ENCODE results near the gene GPR4.

GPR4 gene

DNA sequence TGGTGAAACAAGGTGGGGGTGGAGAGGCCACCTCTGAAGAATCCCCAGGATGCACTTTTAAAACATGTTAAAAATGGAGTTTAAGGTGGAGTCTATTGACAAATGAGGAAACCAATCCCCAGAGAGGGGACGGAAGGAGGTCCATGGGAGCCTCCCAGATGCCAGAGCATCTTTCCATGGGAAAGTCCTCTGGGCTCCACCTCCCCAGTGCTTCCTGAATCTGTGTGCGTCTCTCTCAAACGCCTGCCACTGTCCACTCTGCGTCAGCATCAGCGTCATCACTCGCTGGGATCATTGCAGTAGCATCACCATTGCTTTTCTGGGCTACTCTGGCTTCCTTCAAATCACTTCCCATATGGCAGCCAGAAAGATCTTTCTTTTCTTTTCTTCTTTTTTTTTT, 6.2 kb downstream of the GPR4 start:
- no peak for DNase-seq
- intact Hi-C loops (cut with DNase I), result no loop called here

DNA sequence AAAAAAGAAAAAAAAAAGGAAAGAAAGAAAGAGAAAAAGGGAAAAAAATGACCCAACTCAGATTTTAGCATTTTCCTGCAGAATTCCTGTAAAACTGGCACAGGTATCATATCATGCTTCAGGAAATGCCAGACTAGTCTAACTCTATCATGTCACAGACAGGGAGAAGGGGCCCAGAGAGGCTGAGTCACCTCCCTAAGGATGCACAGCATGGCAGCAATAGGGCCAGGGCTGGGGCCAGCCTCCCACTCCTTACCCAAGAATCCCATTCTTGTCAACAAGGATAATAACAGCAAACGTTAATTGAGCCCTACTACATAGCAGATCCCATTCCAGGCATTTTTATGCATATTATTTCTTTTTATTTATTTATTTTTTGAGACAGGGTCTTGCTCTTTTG, 8.5 kb downstream of the GPR4 start:
- no peak for DNase-seq
- intact Hi-C loops (cut with DNase I), result no loop called here

DNA sequence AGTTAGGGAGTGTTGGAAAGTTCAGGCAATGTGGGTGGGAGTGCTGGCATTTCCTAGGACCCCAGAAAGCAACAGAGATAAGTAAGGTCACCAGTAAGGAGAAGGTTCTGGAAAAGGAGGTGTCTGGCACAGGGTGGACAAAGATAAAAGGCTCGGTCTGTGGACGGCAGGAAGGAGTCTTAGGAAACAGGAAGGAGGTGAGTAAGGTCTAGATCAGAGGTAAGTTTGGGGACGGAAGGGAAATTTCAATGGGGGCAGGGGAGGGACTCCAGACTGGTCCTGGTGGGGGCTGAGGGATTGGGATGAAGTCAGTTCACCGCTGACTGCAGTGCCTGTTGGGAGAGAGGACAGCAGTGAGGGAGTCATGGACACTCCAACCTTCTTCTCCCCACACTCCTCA, 9.6 kb downstream of the GPR4 start:
- intact Hi-C loops (cut with DNase I), result no loop called here
- no peak for DNase-seq

DNA sequence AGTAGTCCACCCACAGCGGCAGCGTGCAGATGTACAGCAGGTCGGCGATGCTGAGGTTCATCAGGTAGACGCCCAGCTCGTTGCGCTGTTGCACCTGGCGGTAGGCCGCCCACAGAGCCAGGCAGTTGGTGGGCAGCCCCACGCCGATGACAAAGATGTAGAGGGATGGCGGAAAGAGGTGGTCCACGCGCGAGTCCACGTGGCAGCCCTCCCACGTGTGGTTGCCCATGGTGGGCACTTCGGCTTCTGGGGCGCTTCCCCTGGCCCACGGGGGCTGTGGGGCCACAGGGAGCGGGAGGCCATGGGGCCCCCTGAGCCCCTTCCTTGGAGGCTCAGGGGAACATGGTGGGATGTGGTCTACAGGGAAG, 10.4 kb downstream of the GPR4 start:
- intact Hi-C loops (cut with DNase I), result no loop called here

DNA sequence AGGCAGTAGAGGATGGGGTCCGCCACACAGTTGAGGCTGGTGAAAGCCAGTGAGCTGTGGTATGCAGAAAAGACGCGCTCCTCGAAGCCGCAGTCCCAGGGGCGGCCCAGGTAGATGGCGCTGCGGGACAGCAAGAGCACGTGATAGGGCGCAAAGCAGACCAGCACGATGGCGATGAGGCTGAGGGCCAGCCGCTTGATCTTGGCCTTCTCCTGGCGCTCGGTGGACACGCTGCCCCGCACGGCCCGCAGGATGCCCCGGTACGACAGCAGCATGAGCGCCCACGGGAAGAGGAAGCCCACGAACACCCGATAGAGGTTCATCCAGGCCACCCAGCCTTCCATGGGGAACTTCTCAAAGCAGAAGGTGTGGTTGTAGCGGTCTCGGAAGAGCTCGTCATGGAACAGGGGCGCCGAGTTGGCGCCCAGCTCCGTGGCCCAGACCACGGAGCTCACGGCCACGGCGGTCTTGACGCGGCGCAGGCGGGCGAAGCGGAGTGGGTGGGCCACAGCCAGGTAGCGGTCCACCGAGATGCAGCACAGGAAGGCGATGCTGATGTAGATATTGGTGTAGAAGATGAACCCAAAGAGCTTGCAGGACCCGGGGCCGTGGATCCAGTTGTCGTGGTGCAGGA, 10.9 kb downstream of the GPR4 start:
- peak in 38 of 42 donors; percentile 9 to 70 (median 40) for DNase-seq
- intact Hi-C loops (cut with DNase I), result no loop called here

More for the DNA sequence above, 10.4 kb downstream of the GPR4 start:
- no peak for DNase-seq

DNA sequence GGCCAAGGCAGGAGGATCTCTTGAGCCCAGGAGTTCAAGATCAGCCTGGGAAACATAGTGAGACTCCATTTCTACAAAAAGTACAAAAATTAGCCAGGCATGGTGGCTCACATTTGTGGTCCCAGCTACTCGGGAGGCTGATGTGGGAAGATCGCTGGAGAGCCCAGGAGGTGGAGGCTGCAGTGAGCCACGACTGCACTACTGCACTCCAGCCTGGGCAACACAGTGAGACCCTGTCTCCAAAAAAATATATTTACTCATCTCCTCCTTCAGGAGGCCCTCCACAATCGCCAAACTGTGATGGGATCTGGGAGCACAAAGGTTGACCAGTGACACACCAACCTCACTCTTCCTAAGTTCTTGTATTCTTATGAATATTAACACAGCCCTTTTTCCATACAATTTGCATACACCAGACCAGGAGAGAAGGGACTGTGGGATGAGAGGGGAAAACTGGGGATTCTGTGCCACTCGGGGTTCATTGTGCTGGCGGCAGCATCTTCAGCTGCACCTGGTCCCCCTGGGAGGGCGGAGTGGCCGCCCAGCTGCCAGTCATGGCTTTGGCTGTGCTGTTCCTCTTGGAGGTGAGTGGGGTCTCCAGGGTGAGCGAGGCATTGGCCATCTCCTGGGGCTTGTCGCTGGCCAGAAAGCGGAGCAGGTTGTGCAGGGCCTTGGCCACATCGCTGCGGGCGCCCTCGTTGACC, 11.6 kb downstream of the GPR4 start:
- intact Hi-C loops (cut with DNase I), result no loop called here

DNA sequence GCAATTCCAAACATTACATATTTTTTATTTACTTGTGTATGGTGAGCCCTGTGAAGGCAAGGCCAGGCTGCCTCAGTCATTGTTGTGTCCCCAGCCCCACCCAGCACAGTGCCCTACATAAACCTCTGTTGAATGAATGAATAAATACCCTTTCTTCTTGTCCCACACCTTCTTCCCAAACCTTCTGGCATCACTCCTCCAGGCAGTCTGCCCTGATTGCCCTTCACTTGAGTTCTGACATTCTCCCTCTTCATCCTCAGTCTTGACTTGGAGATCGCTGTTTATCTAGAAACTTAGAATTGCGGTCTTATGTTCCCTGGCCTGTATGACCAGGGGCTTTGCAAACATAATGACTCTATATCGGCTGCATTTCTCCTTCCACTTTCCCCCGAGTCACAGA, 12.2 kb downstream of the GPR4 start:
- intact Hi-C loops (cut with DNase I), result no loop called here
- no peak for DNase-seq

More for the DNA sequence above, 11.6 kb downstream of the GPR4 start:
- no peak for DNase-seq

DNA sequence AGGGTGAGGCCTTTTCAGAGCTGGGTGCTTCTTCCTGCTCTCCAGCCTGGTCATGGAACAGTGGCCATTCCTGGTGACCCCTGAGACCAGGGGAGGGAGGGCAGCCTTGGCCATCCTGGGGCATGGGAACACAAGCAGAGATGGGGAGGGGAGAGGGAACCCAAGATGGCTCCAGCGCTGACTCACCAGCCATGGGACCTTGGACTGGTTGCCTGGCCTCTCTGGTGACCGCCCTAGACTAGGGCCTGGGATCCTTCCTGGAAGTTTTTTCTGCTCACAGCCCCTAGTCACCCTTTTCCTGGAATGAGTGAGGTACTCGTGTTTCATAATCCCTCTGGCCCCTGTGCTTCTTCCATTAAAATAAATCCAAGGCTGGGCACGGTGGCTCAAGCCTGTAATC, 14.1 kb downstream of the GPR4 start:
- no peak for DNase-seq
- intact Hi-C loops (cut with DNase I), result no loop called here

DNA sequence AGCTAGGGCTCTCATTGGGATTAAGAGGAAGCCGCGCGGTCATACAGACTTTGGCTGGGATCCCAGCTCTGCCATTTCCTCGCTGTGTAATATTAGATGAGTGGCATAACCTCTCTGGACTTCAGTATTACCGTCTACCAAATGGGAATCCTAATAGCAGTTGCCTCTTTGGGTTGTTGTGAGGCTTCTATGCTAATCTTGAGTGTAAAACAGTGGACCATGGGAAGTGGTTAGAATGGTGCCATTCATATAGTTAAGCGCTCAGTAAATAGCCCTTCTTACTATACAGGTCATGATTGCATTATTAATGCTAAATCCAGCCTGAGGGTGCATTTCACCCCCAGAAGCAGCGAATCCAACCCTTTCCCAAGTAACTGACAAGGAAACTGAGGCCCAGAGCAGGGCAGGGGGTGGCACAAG, 16.8 kb downstream of the GPR4 start:
- intact Hi-C loops (cut with DNase I), result no loop called here
- DNase-seq, result no peak

DNA sequence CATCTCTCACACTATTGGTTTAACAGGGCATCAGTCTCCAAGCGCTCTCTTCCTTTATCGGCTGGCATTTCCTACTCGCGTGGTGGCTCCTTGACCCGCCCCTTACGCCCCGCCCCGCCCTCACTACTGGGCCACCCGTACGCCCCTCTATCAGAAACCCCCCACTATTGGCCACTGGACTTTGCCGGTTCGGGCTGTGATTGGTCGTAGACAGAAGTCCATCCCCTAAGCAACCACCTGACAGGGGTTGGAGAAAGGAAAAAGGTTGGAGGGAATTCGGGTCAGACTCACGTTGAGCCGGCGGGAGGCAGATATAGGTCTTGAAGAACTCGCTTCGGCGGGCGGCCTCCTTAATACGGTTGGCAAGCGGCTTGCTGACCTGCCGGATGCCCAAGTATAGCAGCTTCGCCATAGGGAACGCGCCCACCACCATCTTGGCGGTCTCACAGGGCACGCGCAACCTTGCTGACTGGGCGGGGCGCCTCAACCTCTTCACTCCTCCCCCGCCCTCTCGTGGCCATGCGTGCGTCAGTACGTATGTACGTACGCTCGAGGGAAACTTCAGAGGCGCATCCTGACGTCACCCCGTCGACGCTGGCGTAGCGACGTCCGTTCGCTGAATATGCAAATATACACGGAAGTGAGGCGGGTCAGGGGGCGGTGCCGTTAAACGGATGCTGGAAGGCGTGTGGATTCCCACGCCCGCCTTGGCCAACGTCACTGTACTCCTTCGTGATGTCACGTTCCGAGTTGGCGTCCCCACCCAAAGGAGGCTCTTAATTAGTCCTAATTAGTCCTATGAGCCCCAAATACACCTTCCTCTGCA, 17.5 kb downstream of the GPR4 start, which contains the start of gene OPA3:
Gene OPA3 (minus strand): TSS at position 471 of the 826 bp plus-strand sequence. CDS start 38 bp downstream, at position 433.
- intact Hi-C loops (cut with DNase I), result loop anchor here (5.0 kb wide), 1 partner anchor 108 kb away; the partner anchor contains the start of genes QPCTL and SNRPD2
- peak; percentile 99 to 100 (median 100) for DNase-seq

DNA sequence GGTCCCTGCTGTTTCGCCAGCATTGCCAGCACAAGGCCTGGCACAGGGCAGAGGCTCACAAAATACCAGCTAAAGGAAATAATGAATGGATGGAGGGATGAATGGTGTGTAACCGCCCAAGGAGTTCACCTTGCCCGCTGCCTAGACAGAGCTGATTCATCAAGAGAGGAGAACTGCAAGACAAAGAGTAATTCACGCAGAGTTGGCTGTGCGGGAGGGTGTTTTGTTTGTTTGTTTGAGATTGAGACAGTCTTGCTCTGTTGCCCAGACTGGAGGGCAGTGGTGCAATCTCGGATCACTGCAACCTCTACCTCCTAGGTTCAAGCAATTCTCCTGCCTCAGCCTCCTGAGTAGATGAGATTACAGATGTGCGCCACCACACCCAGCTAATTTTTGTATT, 20.4 kb downstream of the GPR4 start:
- no peak for DNase-seq
- intact Hi-C loops (cut with DNase I), result loop anchor here (5.0 kb wide), 1 partner anchor 111 kb away; the partner anchor contains the start of genes QPCTL and SNRPD2

DNA sequence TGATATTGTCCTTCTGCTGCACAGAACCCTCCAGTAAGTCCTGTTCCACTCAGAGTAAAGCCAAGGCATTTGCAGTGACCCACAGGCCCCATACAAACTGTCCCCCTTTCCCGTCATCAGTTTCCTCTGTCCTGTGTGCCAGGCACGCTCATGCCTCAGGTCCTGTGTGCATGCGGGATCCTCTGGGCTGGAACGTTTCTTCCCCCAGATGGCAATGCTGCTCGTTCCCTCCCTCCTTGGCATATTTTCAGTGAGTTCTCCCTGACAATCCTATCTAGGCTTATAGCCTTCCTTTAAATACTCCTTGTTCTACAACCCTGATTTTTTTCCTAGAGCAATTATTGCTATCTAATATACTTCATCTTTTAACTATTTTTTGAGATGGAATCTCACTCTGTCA, 23.2 kb downstream of the GPR4 start:
- intact Hi-C loops (cut with DNase I), result no loop called here
- DNase-seq, result no peak

DNA sequence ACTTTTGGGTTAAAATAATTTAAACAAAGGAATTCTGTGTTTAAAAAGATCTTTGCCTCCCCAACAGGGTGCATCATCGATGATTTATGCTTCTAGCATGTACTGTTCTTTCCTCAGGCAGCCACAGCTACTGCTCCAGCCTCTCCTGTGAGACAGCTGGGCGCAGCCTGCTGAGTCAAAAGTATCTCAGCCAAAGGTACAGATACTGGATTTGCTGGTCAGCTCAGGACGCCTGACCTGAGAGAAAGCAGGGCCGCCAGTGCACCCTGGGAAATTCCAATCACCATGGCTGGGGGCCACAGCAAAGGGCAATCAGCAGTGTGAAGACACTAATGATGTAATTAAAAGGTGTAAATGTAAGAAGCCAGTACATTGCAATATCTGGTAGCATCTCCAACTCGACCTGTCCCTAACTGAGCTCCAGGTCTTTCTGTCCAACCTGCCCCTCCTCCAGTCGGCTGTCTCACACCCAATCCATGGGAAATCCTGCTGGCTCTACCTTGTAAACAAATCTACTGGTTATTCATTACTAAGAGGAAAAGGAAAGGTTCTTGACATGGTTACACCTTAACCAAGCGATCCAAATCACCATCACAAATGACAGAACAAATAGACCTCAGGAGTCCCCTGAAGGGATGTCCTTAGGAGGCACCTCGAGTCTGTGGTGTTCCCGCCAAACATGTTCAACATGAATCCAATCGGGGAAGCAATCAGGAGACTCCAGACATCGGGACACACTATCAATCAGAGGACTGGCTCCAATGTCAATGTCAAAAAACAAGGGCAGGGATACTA, 24.7 kb downstream of the GPR4 start:
- intact Hi-C loops (cut with DNase I), result no loop called here
- DNase-seq, result peak in 6 of 42 donors; percentile 7 to 40 (median 25)

DNA sequence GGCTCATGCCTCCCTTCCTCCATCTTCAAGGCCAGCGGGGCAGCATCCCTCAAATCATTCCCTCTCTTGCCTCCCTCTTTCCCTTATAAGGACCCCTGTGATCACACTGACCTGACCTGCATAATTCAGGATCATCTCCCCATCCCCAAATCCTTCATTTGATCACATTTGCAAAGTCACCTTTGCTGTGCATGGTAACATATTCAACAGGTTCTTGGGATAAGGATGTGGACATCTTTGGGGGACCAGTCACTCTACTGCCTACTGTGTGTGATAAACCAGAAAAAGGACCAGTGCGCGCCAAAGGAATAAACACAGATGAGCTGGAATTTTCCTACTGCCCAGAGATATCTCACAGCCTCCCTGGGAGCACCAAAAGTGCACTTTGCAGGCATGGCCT, 25.3 kb downstream of the GPR4 start:
- no peak for DNase-seq
- intact Hi-C loops (cut with DNase I), result no loop called here

DNA sequence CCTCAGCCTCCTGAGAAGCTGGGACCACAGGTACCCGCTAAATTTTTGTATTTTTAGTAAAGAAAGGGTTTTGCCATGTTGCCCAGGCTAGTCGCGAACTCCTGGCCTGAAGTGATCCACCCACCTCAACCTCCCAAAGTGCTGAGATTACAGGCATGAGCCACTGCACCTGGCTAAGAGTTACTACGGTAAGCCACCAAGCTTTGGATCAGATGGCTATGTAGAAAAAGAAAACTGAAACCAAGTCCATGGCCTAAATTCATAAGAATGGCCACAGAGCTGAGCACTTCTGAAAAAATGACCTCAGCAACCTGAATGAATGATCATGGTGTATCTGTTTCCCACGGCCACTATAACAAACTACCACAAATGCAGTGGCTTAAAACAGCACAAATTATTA, 26.8 kb downstream of the GPR4 start:
- no peak for DNase-seq
- intact Hi-C loops (cut with DNase I), result no loop called here

DNA sequence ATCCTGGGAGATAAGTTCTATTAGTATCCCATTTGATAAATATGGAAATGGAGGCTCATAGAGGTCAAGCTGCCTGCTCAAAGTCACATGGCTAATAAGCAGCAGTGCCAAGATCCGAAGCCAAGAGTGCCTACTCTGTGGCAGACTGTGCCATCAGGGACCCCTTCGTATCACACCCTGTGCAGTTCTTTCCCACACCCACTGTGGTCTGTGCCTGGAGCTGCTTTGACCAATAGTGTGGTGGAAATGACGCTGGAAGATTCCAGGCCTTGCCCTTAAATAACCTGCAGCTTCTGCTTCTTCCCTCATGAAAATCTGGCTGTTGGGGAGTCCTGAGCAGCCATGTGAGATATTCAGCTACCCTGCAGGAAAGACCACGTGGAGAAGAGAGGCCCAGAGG, 27.5 kb downstream of the GPR4 start:
- no peak for DNase-seq
- intact Hi-C loops (cut with DNase I), result no loop called here

DNA sequence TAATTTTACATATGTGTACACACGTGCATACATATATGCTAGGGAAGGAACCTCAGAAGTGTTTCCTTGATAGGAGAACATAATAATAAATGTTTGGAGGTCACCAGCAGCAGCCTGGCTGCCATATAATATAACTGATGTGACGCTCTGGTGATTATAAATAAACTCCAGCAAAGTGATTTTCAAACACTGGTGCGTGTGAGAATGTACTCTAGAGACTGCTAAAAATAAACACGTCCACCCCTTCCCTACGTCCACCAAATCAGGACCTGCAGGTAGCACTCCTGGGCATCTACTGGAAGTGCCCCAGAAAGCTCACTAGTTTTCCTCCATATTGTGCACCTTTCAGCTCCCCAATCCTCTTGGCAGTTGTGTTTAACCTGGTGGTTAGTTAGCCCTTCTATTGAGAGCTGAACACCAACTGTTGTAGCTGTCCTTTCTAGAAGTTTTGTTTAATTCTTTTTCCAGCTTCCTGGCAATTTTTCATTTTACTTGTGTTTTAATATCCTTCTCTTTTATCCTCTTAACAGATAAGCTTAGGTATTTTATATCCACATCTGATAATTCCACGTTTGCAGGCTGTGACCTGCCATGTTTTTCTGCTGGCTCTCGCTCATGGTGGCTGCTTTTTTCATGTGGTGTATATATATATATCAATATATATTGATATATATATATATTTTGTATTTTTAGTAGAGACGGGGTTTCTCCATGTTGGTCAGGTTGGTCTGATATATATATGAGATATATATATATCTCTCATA, 30.4 kb downstream of the GPR4 start:
- no peak for DNase-seq
- intact Hi-C loops (cut with DNase I), result no loop called here

DNA sequence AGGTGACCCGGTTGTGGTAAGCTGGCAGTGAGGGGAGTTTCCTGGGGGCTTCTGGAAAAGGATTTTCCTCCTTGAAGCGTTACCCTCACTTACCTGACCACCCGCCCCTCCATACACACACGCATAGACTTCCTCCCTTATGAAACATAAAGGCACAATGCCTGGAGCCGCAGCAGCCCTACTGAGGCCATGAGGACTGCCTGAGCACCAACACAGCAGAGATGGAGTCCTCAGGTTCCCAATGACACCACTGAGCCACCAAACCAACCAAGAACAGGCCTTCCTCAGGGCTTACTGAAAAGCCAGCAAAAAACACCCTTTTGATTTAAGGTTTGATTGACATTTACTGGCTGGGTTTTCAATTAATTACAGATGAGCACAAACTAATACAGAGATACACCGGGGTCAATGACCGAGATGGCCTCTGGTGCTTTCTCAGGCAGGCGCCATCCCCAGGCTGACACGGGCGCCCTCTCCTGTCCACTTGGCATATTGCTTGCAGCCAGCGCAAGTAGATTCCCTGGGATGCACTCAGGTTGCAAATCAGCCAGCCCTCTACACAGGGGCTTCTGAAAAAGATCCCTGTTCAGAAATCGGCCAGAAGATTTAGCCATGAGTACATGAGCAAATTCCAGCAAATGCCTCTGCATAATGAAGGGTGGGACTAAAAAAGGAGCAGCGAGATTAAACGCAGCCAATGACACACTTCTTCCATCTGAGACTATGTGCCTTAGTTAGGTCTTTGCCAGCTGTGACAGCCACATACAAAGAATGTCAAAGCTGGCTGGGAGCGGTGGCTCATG, 32.2 kb downstream of the GPR4 start:
- peak in 40 of 42 donors; percentile 15 to 83 (median 58) for DNase-seq
- intact Hi-C loops (cut with DNase I), result no loop called here
